GM18520 (cell line): ENCODE results near the gene MYADM.

Experiments
- ATAC-seq: cut with Tn5 transposase; IDR thresholded peaks from one replicate; pipeline ENCODE4 v1.9.1; 2021; ENCODE audit not compliant: unreplicated experiment

Gene MYADM

DNA sequence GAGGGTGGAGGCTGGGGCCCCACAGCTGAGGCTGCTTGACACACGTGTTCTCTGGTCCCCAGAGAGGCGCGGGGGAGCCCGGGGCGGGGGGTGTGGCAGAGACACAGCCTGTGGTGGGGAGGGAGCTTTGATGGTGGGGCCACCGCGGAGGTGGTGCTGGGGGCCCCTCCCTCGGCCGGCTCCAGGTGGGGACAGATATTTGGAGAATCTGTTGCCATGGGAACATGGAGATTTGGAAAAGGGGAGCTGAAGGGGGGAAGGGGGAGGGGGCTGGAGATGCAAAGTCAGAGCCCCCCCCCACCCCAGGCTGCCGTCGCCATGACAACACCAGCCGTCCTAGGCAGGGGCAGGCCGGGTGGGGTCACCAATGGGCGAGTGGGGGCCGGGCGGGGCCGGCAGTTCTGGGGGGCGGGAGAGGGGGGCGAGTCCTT, 15.6 kb downstream of the MYADM start:
- ATAC-seq: no peak

DNA sequence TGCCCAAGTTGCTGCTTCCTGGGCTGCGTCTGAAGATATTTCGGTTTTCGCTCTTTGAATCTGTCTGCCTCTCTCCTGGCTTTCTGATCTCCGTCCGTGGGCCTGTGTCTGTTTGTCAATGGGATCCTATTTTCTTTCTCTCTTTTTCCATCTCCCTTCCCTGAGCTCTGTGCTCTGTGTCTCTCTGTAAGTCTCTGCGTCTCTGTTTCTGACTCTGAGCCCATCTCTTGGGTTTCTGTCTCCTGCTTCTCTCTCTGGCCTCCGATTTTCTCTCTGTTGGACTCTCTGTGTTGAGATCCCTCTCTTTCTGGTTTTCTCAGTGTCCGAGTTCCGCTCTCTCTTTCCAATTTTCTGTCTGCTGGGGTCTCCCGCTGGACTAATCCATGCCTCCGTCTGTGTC, 16.1 kb downstream of the MYADM start:
- no peak for ATAC-seq

DNA sequence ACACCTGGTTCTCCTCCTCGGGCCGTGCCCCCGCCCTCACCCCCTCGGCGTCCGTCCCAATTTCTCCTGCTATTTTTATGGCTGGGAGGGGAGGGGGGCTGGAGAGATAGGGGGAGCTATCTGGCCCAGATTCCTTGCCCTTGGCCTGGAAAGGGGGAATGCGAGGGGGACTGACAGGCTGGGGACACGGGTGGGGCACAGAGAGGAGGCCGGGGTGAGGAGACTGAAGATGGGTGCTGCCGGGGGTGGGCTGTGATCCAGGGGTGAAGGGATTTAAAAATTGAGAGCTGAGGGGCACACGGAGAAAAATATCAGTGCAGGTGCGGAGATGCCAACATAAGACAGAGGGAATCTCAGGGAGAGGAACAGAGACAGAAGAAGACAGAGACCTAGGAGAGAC, 16.6 kb downstream of the MYADM start:
- ATAC-seq: no peak

DNA sequence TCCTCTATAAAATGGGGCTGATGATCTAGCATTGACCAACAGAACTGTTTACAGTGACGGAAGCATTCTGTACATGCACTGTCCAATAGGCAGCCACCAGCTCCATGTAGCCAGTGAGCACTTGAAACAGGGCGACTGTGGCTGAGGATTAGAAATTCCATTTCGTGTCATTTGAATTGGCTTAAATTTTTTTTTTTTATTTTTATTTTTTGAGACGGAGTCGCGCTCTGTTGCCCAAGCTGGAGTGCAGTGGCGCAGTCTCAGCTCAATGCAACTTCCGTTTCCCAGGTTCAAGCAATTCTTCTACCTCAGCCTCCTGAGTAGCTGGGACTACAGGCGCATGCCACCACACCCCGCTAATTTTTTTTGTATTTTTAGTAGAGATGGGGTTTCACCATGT, 17.4 kb downstream of the MYADM start:
- ATAC-seq: no peak

DNA sequence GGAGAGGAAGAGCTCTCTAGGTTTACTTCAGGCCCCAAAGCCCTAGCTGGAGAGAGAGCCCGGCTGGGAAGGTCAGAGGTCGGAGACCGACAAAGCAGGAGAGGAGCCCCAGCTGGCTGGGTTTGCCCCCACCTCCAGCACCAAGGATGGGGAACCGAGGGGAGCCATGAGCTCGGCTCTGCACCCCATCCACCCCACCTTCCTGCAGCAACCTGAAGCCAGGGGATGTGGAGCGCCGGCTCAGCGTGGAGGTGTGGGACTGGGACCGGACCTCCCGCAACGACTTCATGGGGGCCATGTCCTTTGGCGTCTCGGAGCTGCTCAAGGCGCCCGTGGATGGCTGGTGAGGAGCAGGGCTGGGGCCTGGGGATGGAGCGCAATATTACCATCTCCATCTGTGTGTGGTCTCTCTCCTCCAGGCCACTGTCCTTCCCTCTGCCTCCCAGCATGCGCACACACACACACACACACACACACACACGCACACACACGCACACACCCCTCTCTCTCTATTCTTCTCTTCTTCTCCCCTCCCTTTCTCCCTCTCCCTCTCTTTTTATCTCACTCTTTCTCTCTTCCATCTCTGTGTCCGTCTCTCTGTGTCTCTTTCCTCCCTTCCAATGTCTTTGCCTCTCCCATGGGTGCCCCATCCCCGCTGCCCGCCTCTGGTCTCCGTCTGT, 24.8 kb downstream of the MYADM start:
- ATAC-seq: no peak

DNA sequence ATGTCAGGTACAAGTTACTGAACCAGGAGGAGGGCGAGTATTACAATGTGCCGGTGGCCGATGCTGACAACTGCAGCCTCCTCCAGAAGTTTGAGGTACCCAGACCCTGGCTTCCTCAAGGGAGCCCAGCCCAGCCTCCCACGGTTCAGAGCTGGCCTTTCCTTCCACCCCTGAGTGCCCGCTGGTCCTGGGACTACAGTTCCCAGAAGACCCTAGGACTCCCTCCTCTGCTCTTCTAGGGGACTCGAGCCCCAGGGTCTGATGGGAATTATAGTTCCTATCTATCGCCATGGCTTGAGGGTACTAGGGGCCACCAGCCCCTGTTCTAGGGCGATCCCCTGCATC, 25.3 kb downstream of the MYADM start:
- no peak for ATAC-seq

DNA sequence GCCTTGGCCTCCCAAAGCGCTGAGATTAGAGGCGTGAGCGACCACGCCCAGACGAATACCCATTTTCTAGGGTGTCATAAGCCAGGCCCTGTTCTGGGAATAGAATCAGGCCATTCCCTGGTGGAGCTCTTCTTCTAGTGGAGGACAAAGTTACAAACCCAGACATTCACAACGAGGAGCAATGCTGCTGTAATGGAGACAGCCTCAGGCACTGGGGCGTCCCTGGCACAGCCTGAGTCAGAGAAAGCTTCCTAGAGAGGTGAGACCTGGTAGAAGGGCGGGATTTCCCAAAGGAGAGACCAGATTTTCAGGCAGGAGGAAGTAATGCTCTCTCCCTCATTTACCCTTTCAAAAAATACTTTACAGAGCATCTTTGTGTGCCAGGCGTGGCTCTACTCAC, 27.0 kb downstream of the MYADM start:
- ATAC-seq: no peak

DNA sequence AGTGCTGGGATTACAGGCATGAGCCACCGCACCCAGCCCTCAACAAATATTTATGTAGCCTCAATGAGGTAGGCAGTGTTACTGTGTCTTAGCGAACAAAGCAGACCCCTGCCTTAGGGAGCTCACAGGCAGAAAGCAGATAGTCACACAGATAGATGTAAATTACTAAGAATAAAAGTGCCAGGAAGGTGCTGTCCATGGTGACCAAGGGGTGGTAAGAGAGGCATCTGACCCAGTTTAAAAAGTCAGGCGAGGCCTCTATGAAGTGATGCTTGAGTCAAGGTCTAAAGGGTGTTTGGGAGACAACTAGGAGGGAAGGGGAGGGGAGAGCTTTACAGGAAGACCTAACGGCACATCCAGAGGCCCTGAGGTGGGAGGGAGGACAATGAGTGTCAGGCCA, 29.0 kb downstream of the MYADM start:
- ATAC-seq: no peak

DNA sequence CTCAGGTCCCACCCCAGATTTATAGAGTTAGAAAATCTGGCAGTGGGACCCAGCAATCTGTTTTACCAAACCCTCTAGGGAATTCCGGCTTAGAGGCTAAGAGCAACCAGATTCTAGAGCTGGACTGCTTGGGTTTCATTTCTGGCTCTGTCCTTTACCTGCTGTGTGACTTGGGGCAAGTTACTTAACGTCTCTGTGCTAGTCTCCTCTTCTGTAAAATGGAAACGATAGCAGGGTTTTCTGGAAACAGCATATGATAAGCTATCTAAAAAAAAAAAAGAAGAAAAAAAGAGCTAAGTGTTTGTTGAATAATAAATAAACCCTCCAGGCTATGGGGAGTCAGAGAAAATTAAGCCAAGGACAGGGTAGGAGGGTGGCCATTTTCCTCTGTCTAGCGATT, 29.8 kb downstream of the MYADM start:
- ATAC-seq: no peak

DNA sequence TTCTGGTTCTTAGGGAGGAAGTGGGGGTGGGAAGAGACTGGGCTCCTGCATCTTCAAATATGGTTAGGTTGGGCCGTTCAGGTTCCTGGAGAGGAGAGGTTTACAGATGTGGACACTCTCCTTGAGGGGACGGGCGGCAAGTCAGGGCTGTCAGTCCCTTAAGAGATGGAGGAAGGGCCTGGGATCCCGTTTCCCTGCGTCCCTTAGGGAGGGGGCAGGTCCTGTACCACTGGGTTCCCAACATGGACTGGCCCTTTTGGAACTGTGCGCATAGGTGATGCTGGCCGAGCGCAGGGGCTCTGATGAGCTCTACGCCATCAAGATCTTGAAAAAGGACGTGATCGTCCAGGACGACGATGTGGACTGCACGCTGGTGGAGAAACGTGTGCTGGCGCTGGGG, 30.5 kb downstream of the MYADM start:
- no peak for ATAC-seq

DNA sequence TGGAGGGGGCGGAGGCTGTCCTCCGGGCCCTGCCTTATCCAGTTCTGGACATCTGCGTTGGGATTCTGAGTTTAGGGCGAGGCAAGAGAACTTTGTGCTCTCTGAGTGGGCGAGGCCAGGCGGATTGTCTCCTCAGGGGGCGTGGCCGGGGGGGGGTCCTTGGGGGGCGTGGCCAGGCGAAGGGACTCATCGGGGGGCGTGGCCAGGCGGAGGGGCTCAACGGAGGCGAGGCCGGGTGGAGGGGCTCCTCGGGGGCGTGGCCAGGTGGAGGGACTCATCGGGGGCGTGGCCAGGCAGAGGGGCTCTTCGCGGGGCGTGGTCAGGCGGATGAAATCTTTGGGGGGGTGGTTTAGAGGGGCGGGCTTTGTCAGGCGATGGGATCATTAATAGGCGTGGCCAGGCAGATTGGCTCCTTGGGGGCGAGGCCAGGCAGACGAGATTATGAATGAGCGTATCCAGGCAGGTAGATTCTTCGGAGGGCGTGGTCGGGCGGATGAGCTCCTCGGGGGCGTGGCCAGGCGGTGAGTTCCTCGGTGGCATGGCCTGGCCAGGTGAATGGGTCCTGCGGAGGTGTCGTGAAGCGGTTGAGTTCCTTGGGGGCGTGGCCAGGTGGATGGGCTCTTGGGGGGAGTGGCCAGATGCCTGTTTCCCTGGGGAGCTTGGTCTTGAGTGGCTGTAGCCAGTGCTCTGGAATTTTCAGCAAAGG, 31.1 kb downstream of the MYADM start:
- ATAC-seq: no peak

DNA sequence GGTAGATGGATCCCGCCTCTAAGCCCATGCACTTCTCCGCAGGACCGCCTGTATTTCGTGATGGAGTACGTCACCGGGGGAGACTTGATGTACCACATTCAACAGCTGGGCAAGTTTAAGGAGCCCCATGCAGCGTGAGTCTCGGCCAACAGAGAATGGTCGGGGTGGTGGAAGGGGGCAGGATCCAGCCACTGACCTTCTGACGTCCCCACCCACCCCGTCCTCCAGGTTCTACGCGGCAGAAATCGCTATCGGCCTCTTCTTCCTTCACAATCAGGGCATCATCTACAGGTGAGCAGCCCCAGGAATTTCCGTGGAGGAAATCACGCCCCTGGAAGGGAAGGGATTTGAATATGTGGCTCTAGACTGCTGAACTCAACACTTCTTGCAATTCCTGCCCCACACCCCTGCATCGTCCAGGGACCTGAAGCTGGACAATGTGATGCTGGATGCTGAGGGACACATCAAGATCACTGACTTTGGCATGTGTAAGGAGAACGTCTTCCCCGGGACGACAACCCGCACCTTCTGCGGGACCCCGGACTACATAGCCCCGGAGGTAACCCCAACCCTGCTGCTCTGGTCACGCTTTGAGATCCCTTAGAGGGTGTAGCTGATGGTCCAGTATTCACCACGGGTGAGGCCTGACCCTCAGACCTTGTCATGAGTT, 32.6 kb downstream of the MYADM start:
- no peak for ATAC-seq

DNA sequence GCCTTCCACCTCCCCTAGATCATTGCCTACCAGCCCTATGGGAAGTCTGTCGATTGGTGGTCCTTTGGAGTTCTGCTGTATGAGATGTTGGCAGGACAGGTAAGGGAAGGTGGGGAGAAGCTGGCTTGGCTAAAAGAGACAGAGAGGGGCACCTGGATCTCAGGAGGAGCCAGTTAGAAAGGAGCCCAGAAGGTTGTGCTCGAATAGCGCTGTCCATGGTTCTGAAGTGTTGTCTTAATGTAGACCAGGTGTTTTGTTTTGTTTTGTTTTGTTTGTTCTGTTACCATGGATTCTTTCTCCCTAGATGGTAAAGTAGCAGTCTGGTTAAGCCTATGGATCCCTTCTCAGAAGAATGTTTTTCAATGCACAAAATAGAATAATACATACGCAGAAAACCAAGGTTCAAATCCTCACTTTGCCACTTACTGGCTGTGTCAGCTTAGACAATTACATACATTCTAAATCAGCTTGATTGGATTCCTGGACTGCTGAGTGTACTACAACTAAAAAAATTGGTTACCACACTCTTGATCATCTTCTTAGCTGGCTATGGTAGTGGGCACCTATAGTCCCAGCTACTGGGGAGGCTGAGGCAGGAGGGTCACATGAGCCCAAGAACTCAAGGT, 35.5 kb downstream of the MYADM start:
- no peak for ATAC-seq

DNA sequence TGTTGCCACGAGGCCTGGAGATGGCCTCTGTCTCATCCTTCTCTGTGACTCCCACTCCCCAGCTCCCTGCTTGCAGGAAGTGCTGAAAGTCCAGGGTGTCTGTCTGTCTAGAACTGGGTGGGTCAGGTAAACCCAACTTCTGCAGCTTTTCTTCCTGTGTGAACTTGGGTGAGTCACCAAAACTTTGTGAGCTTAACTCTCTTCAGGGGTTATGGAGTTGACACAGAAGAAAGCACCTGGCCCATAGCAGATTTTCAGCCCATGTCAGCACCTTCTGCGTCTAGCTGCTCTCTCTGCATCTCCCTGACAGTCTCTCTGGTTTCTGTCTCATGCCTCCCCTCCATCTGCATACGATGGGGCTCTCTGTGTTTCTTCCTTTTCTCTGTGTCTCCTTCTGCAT, 37.2 kb downstream of the MYADM start:
- ATAC-seq: no peak

DNA sequence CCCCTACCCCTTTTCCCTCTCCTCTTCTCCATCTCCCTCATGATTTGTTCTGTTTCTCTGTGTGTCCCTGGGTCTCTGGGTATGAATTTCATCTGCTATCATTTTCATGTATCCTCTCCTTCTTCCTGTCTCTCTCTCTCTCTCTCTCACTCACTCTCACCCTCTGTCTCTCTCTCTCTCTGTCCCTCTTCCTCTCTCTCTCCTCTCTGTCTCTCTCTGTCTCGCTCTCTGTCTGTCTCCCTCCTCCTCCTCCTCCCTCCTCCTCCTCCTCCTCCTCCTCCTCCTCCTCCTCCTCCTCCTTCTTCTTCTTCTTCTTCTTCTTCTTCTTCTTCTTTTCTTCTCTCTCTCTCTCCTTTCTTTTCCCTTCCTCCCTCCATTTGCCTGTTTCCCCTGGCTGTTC, 38.1 kb downstream of the MYADM start:
- ATAC-seq: no peak

DNA sequence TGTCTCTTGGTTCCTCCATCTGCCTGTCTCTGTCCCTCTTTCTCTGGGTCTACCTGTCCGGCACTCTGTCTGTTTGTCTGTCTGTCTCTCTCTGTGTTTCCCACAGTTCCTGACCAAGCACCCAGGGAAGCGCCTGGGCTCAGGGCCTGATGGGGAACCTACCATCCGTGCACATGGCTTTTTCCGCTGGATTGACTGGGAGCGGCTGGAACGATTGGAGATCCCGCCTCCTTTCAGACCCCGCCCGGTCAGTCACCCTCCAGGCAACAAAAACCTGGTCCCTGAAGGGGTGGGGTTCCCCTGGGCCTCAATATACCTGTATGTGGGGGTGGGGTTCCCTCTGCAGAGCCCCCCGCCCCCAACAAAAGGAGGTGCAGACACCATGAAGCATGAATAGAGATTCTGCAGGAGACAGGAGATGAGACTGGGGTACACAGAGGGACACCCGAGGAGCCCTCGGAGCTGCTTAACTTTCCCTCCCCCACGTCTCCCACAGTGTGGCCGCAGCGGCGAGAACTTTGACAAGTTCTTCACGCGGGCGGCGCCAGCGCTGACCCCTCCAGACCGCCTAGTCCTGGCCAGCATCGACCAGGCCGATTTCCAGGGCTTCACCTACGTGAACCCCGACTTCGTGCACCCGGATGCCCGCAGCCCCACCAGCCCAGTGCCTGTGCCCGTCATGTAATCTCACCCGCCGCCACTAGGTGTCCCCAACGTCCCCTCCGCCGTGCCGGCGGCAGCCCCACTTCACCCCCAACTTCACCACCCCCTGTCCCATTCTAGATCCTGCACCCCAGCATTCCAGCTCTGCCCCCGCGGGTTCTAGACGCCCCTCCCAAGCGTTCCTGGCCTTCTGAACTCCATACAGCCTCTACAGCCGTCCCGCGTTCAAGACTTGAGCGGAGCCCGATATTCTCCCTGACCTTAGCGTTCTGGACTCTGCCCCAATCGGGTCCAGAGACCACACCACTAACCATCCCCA, 38.8 kb downstream of the MYADM start:
- ATAC-seq: no peak

DNA sequence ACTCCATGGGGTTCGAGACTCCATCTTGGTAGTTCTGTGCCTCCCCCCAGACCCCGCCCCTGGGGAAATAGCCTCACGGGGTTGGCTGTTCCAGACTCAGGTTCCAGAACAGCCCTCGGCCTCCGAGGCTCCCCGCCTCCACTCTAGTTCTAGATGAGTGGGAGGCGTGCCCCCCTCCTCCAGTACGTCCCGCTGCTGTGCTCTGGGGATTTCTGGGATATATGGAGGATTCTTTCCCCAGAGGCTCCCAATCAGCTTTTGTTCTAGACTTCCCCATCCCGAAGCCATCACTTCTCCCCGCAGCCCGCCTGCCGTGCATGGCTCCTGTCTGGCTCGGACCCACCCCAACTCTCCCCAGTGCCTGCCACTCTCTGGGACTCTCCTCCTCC, 39.5 kb downstream of the MYADM start:
- no peak for ATAC-seq

DNA sequence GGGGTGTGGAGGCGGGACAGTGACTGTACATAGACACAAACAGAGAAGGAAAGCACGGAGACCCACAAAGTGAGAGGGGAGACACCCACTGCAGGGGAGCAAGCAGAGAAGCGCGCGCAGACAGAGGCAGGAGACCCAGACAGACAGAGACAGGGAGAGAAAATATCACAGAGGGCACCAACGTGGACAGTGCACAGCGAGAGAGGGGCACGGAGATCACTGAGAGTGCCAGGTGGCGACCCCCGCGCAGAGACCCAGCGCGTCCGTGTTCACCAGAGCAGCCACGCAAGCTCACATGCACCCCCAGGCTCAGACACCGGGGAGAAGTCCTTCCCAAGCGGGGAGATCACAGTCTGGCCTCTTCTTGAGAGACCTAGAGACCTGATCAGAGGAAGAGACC, 40.0 kb downstream of the MYADM start:
- ATAC-seq: no peak

DNA sequence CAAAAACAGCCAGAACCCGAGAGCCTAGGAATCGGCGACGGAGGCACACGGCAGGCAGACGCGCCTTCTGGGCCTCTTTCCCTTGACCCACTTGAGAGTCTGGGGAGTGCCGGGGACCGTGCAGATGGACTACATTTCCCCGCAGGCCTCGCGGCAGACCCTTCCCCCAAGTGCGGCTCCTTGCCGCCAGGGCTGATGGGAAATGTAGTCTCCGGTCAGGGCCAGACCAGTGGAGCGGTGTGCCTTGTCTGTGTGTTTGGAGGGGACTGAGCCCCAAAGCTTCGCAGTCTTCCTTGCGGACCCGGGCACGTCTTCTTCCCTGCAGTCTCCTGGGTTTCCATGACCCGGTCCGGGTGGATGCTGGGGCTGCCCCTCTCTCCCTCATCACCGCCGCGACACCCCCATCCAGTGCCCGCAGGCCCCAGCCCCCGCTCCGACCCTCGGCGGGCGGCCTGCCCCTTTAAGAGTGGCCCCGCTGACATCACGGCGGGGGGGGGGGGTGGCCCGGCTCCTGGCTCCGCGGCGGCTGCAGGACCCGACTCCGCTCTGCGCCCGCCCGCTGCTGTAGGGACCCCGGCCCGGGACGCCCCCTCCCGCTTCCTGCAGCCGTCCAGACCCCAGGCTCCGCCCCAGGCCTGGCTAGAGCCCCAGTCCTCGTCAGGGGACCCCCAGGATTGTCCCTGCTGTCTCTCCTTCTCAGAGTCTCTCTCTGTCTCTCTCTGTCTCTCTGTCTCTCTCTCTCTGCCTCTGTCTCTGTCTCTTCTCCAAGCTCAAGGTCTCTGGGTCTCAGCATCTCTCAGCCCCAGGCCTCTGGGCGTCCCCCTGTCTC, 40.6 kb downstream of the MYADM start:
- no peak for ATAC-seq

DNA sequence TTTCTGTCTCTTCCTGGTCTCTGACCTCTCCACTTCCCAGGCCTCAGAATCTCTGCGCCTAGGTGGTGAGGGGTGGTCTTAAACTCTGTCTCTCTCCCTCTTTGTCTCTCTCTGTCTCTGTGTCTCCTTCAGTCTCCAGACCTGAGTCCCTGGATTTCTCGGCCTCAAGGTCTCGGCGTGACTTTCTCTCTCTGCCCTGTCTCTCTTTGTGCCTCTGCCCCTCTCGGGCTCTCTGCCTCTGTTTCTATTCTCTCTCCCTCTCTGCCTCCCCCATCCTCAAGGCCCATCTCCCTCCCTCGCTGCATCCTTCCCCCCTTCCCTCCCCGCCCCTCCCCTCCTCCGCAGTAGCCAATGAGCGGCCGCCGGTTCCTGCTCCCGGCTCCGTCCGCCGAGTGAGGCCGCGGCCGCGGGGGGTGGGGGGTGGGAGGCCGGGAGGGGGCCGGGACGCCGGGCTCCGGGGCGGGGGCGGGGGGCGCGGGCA, 41.3 kb downstream of the MYADM start, which contains the start of gene CACNG7:
TSS of gene CACNG7 (plus strand) at position 344 of the 481 bp plus-strand sequence. CDS start 3,554 bp downstream, outside the sequence.
- no peak for ATAC-seq
